Subcutaneous abdominal adipose tissue (tissue), 5 donors: ENCODE data around the gene CIAO3.
"Not testable (repeated sequence)": the region's sequence is repeated elsewhere in the genome, so short reads cannot be mapped to it uniquely, and the experiment has no call there.

Experiments
- H3K27ac ChIP-seq: one replicate; pipeline ENCODE4 v1.7.0; 2013; ENCODE audit warnings: low read depth, mild to moderate bottlenecking, inconsistent platforms, low read length, moderate library complexity
- H3K27me3 ChIP-seq, 5 donors: one replicate each; pipeline ENCODE4 v1.7.0; 2013; ENCODE audit warnings: low read length in 5 of 5, inconsistent platforms in 1 of 5; ENCODE audit not compliant: control insufficient read depth in 5 of 5, insufficient read depth in 4 of 5
- H3K36me3 ChIP-seq, 5 donors: one replicate each; pipeline ENCODE4 v1.7.0; 2013; ENCODE audit warnings: low read length in 5 of 5; ENCODE audit not compliant: control insufficient read depth in 5 of 5, insufficient read depth in 5 of 5
- H3K4me1 ChIP-seq, 5 donors: one replicate each; pipeline ENCODE4 v1.7.0; 2013; ENCODE audit warnings: low read length in 5 of 5, mild to moderate bottlenecking in 3 of 5, moderate library complexity in 1 of 5; ENCODE audit not compliant: control insufficient read depth in 5 of 5, insufficient read depth in 5 of 5
- H3K4me3 ChIP-seq, 5 donors: one replicate each; pipeline ENCODE4 v1.7.0; 2013; ENCODE audit warnings: low read length in 5 of 5, low read depth in 1 of 5
- H3K9ac ChIP-seq, 5 donors: one replicate each; pipeline ENCODE4 v1.7.0; 2013; ENCODE audit warnings: low read length in 5 of 5, mild to moderate bottlenecking in 4 of 5, moderate library complexity in 3 of 5
- H3K9me3 ChIP-seq, 5 donors: one replicate each; pipeline ENCODE4 v1.7.0; 2013; ENCODE audit warnings: low read length in 5 of 5; ENCODE audit not compliant: control insufficient read depth in 5 of 5
- donor health status: healthy.
- donor health status: healthy.
- donor health status: healthy.
- donor health status: healthy.
- donor health status: healthy.

CIAO3 gene

GRCh38 chr16:718389-718788 is 22.4 kb downstream of the CIAO3 start:
- Histone ChIP-seq H3K9ac (no peak overlapping the region), H3K36me3 (no peaks in the 10 kb centered on the region), H3K27ac (no peak overlapping the region), H3K4me1 (peaks cover 0 to 53% (median 38%) of the 10 kb centered on the region in 5 donors), H3K4me3 (no peak overlapping the region), H3K27me3 (peaks cover 4 to 12% (median 5%) of the 10 kb centered on the region in 5 donors), H3K9me3 (no peaks in the 10 kb centered on the region)

- Histone ChIP-seq H3K9me3 (no peaks in the 10 kb centered on the region), H3K4me1 (peaks cover 0 to 53% (median 38%) of the 10 kb centered on the region in 5 donors), H3K36me3 (no peaks in the 10 kb centered on the region), H3K4me3 (no peak overlapping the region), H3K9ac (no peak overlapping the region), H3K27ac (no peak overlapping the region), H3K27me3 (peaks cover 4 to 12% (median 5%) of the 10 kb centered on the region in 5 donors)
These were observed 23.1 kb downstream of the CIAO3 start for GRCh38 chr16:717450-718245.

GRCh38 chr16:716768-717325 is 23.9 kb downstream of the CIAO3 start:
- no peak overlapping the region for H3K27ac ChIP-seq
- no peak overlapping the region for H3K4me3 ChIP-seq
- H3K36me3 ChIP-seq = no peaks in the 10 kb centered on the region
- peaks cover 4 to 12% (median 5%) of the 10 kb centered on the region in 5 donors for H3K27me3 ChIP-seq
- no peaks in the 10 kb centered on the region for H3K9me3 ChIP-seq
- H3K9ac ChIP-seq = no peak overlapping the region
- H3K4me1 ChIP-seq = peaks cover 0 to 48% (median 35%) of the 10 kb centered on the region in 5 donors

DNA sequence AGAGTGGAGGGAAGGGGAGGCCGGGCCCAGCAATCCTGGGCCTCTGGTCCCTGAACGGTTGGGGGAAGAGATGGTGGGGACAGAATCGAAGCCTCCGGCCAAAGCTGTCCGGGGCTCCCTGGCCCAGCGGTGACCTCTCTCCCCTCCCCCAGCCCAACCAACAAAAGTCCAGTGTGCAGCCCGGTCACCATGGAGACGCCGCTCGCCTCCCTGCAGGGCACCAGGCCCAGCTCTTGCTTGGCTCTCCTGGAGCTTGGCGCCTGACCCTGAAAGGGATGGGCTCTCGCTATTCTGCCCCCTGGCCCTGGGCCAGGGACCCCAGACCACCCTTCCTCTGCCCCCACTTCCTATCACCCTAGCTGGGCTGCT is 24.6 kb downstream of the CIAO3 start:
- peaks cover 0 to 41% (median 29%) of the 10 kb centered on the region in 5 donors for H3K4me1 ChIP-seq
- peaks cover 6 to 16% (median 9%) of the 10 kb centered on the region in 5 donors for H3K27me3 ChIP-seq
- H3K27ac ChIP-seq = no peak overlapping the region
- H3K4me3 ChIP-seq = peak overlapping the region in 3 of 5 donors; percentile 10 to 78 (median 68)
- H3K9me3 ChIP-seq = no peaks in the 10 kb centered on the region
- peak overlapping the region in 4 of 5 donors; percentile 10 to 59 (median 29) for H3K9ac ChIP-seq
- no peaks in the 10 kb centered on the region for H3K36me3 ChIP-seq

DNA sequence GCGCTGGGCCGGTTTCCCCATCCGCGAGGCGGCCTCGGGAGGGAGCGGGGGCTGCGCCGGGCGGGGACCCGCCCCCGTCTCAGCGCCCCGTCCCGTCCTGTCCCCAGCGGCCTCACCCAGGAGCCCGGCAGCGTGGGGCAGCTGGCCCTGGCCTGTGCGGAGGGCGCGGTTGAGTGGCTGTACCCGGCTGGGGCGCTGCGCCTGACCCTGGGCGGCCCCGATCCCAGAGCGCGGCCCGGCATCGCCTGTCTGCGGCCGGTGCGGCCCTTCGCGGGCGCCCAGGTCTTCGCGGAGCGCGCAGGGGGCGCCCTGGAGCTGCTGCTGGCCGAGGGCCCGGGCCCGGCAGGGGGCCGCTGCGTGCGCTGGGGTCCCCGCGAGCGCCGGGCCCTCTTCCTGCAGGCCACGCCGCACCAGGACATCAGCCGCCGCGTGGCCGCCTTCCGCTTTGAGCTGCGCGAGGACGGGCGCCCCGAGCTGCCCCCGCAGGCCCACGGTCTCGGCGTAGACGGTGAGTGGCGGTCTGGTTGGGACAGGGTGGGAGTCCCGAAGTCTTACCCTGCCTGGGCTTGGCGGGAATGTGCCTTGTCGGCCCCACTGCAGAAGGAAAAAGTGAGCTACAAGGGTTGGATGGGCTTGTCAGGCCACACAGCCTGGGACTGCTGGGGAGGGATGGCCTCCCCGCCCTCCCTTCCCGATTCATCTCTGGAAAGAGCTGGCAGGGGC is 25.2 kb downstream of the CIAO3 start:
- Histone ChIP-seq H3K9ac (peak overlapping the region in 3 of 5 donors; percentile 21 to 59 (median 56)), H3K27ac (no peak overlapping the region), H3K27me3 (peaks cover 11 to 22% (median 14%) of the 10 kb centered on the region in 5 donors), H3K36me3 (no peaks in the 10 kb centered on the region), H3K4me3 (peak overlapping the region in 4 of 5 donors; percentile 56 to 78 (median 70)), H3K9me3 (no peaks in the 10 kb centered on the region), H3K4me1 (peaks cover 0 to 36% (median 27%) of the 10 kb centered on the region in 5 donors)

GRCh38 chr16:714558-715476 is 26.0 kb downstream of the CIAO3 start, which contains the start of gene METRN:
METRN (plus strand) TSS chr16:715118; CDS start chr16:715290, 172 bp downstream.
- H3K27ac ChIP-seq = no peak within 1 kb of the TSS
- peak within 1 kb of the TSS in 3 of 5 donors; percentile 21 to 59 (median 56) for H3K9ac ChIP-seq
- H3K4me1 ChIP-seq = peaks cover 0 to 28% (median 19%) of the 10 kb centered on the region in 5 donors
- H3K36me3 ChIP-seq = no peaks in the 10 kb centered on the region
- H3K4me3 ChIP-seq = peak within 1 kb of the TSS in 4 of 5 donors; percentile 56 to 78 (median 70)
- H3K9me3 ChIP-seq = no peaks in the 10 kb centered on the region
- peaks cover 18 to 28% (median 22%) of the 10 kb centered on the region in 5 donors for H3K27me3 ChIP-seq

GRCh38 chr16:714079-714478 is 26.7 kb downstream of the CIAO3 start:
- Histone ChIP-seq H3K4me3 (no peak overlapping the region), H3K9me3 (no peaks in the 10 kb centered on the region), H3K9ac (no peak overlapping the region), H3K27me3 (peaks cover 25 to 36% (median 30%) of the 10 kb centered on the region in 5 donors), H3K4me1 (peaks cover 0 to 25% (median 17%) of the 10 kb centered on the region in 5 donors), H3K36me3 (no peaks in the 10 kb centered on the region), H3K27ac (no peak overlapping the region)

DNA sequence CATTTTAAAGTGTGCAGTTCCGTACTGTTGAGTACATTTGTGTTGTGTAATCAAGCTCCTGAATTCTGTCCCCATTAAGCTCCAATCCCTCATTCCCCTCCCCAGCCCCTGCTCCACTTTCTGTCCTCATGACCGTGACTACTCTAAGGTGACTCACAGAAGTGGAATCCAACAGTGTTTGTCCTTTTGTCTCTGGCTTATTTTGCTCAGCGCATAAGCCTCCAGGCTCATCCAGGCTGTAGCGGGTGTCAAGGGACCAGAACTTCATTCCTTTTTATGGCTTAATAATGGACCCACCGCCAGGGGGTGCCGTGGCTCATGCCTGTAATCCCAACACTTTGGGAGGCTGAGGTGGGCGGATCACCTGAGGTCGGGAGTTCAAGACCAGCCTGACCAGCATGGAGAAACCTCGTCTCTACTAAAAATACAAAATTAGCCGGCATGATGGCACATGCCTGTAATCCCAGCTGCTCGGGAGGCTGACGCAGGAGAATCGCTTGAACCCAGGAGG is 28.0 kb downstream of the CIAO3 start:
- Histone ChIP-seq H3K27me3 (peaks cover 37 to 45% (median 43%) of the 10 kb centered on the region in 5 donors), H3K4me1 (peaks cover 0 to 25% (median 17%) of the 10 kb centered on the region in 5 donors)
- H3K27ac ChIP-seq, H3K4me3 ChIP-seq, H3K9me3 ChIP-seq, H3K9ac ChIP-seq, H3K36me3 ChIP-seq: not testable (repeated sequence)
